Liver (tissue), 3 donors: ENCODE data around the gene EBPL.

Source experiments
- CTCF ChIP-seq: fragments of 150-350 bp; IDR thresholded peaks from 2 replicates; pipeline ENCODE4 v1.5.1; 2017; ENCODE audit warnings: improper control_type of control experiment, low read depth, low read length; ENCODE audit not compliant: missing input control
- GABPA ChIP-seq, 2 donors: IDR thresholded peaks in 1 of 2; conservative IDR thresholded peaks in 1 of 2; 2 replicates each; pipeline ENCODE4 v1.6.1; 2016; ENCODE audit warnings: antibody characterized with exemption in 2 of 2, mild to moderate bottlenecking in 1 of 2, moderate library complexity in 1 of 2
- REST ChIP-seq: IDR thresholded peaks from 2 replicates; pipeline ENCODE4 v1.6.1; 2016; ENCODE audit warnings: antibody characterized with exemption, mild to moderate bottlenecking
- donor health status: healthy.
- donor health status: healthy.

GRCh38 chr13:49645451-49645850, 45.8 kb downstream of the EBPL start:
- no peak for TF ChIP-seq REST
- no peak for TF ChIP-seq CTCF
- TF ChIP-seq GABPA (IDR thresholded peaks at IDR 0.05 in 1 of 2, conservative IDR thresholded peaks at IDR 0.05 in 1 of 2): no peak
